ENCODE results near the gene SOS1. TPM values are rescaled to one million over a fixed set of nuclear protein-coding genes. Genes with fewer than 3 reads are reported as not detected.

SOS1 gene
- total and polyA plus RNA-seq, 2 donors (not counting 3 experiments of a cell fraction or from before 2014, with no cell fraction given) = 22.2 to 32.5 TPM

DNA sequence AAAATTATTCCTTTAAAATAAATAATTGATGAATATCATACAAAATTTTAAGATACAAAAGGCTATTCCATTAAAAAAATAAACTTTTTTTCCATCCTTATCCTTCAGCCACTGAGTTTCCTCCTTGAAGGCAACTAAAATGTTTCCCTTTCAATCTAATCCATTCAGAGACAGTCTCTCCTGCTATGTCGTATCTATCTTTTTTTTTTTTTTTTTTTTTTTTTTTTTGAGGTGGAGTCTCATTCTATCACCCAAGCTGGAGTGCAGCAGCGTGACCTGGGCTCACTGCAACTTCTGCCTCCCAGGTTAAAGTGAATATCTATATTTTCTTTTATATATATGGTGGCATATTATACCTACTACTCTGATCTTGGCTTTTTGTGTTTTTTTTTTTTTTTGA lies 31.7 kb upstream of the SOS1 start:
- Histone ChIP-seq H3K4me2 (ENCODE audit: insufficient read depth, low read length) (no peak overlapping the region), H4K20me1 (replicated peaks; ENCODE audit: control insufficient read depth, extremely low read depth, insufficient read depth, low read length) (no peaks in the 10 kb centered on the region), H2AFZ (ENCODE audit: low read depth, low read length) (no peak overlapping the region), H3K27ac (ENCODE audit: insufficient read depth, low read depth, low read length) (no peak overlapping the region), H3K79me2 (ENCODE audit: control insufficient read depth, insufficient read depth, low read length) (no peaks in the 10 kb centered on the region), H3K36me3 (ENCODE audit: control insufficient read depth in 2 of 2, extremely low read depth in 1 of 2, insufficient read depth in 2 of 2, low read length in 2 of 2) (no peaks in the 10 kb centered on the region), H3K9ac (replicated peaks; ENCODE audit: extremely low read depth, insufficient read depth, low read length) (no peak overlapping the region), H3K4me3 (replicated peaks in 1 of 3; ENCODE audit: insufficient read depth in 1 of 3, low read depth in 1 of 3, low read length in 3 of 3) (no peak overlapping the region), H3K27me3 (ENCODE audit: control insufficient read depth in 2 of 2, insufficient read depth in 2 of 2, low read length in 2 of 2) (no peaks in the 10 kb centered on the region), H3K4me1 (ENCODE audit: control insufficient read depth, extremely low read depth, insufficient read depth, low read length) (no peaks in the 10 kb centered on the region), H3K9me1 (replicated peaks; ENCODE audit: control insufficient read depth, extremely low read depth, insufficient read depth, low read length) (no peaks in the 10 kb centered on the region), H3K9me3 (replicated peaks; ENCODE audit: control insufficient read depth, insufficient read depth, low read length) (no peaks in the 10 kb centered on the region)
- intact Hi-C loops (cut with micrococcal nuclease) (no loop called here), dilution Hi-C loops (cut with MboI; ENCODE audit: extremely low pct_ligation_motif_present, low sequenced_read_pairs) (no loop called here)
- POLR2A ChIA-PET = no interaction called here
- no peak for FAIRE-seq
- CTCF ChIA-PET = no interaction called here
- DNase-seq (ENCODE audit: low read depth, low spot score) = no peak
- BruUV-seq (replicated peaks) = no TSS peak
- TF ChIP-seq MYC (IDR thresholded peaks at IDR 0.05; ENCODE audit: low read depth, low read length) = no peak
- no peak for TF ChIP-seq POLR2A (IDR thresholded peaks at IDR 0.05; ENCODE audit: low read depth, low read length)

DNA sequence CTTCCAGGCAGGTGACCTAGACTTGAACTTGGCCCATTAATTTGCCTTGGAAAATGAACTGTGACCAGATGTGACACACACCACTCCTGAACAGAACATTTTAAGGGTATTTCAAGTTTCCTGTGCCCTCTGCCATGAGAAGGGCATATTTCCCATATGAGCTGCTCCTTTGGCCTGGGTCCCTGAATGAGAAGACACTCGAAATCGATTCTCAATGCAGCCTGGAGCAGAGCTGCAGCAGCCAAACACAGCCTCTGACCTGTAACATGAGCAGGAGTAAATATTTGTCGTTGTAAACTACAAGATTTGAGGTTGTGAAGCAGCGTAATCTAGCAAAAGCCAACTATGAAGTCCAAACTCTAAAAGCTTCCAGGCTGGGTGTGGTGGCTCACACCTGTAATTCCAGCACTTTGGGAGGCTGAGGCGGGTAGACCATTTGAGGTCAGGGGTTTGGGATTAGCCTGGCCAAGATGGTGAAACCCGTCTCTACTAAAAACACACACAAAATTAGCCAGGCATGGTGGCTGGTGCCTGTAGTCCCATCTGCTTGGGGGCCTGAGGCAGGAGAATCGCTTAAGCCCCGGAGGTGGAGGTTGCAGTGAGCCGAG lies 30.1 kb upstream of the SOS1 start:
- FAIRE-seq (no peak), DNase-seq (ENCODE audit: low read depth, low spot score) (no peak)
- dilution Hi-C loops (cut with MboI; ENCODE audit: extremely low pct_ligation_motif_present, low sequenced_read_pairs) = no loop called here
- BruUV-seq (replicated peaks) = no TSS peak
- Histone ChIP-seq H2AFZ (ENCODE audit: low read depth, low read length) (no peak overlapping the region), H3K4me2 (ENCODE audit: insufficient read depth, low read length) (no peak overlapping the region), H3K36me3 (ENCODE audit: control insufficient read depth in 2 of 2, extremely low read depth in 1 of 2, insufficient read depth in 2 of 2, low read length in 2 of 2) (no peaks in the 10 kb centered on the region), H3K27ac (ENCODE audit: insufficient read depth, low read depth, low read length) (no peak overlapping the region), H3K9me3 (replicated peaks; ENCODE audit: control insufficient read depth, insufficient read depth, low read length) (no peaks in the 10 kb centered on the region), H3K79me2 (ENCODE audit: control insufficient read depth, insufficient read depth, low read length) (no peaks in the 10 kb centered on the region), H3K4me1 (ENCODE audit: control insufficient read depth, extremely low read depth, insufficient read depth, low read length) (no peaks in the 10 kb centered on the region), H3K9ac (replicated peaks; ENCODE audit: extremely low read depth, insufficient read depth, low read length) (no peak overlapping the region), H3K9me1 (replicated peaks; ENCODE audit: control insufficient read depth, extremely low read depth, insufficient read depth, low read length) (no peaks in the 10 kb centered on the region), H3K4me3 (replicated peaks in 1 of 3; ENCODE audit: insufficient read depth in 1 of 3, low read depth in 1 of 3, low read length in 3 of 3) (no peak overlapping the region), H3K27me3 (ENCODE audit: control insufficient read depth in 2 of 2, insufficient read depth in 2 of 2, low read length in 2 of 2) (no peaks in the 10 kb centered on the region), H4K20me1 (replicated peaks; ENCODE audit: control insufficient read depth, extremely low read depth, insufficient read depth, low read length) (no peaks in the 10 kb centered on the region)
- TF ChIP-seq, protein P1, sequence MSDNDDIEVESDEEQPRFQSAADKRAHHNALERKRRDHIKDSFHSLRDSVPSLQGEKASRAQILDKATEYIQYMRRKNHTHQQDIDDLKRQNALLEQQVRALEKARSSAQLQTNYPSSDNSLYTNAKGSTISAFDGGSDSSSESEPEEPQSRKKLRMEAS (IDR thresholded peaks at IDR 0.05; ENCODE audit: insufficient read depth, insufficient read length) = no peak
- TF ChIP-seq EZH2 (IDR thresholded peaks at IDR 0.05; ENCODE audit: borderline replicate concordance, low read depth, low read length, severe bottlenecking) = no peak
- no peak for TF ChIP-seq JUN (IDR thresholded peaks at IDR 0.05; ENCODE audit: borderline replicate concordance, insufficient read depth, insufficient read length, low read depth)
- TF ChIP-seq MYC (IDR thresholded peaks at IDR 0.05; ENCODE audit: low read depth, low read length) = no peak
- no peak for TF ChIP-seq POLR2A (IDR thresholded peaks at IDR 0.05; ENCODE audit: low read depth, low read length)
- TF ChIP-seq, protein P2, sequence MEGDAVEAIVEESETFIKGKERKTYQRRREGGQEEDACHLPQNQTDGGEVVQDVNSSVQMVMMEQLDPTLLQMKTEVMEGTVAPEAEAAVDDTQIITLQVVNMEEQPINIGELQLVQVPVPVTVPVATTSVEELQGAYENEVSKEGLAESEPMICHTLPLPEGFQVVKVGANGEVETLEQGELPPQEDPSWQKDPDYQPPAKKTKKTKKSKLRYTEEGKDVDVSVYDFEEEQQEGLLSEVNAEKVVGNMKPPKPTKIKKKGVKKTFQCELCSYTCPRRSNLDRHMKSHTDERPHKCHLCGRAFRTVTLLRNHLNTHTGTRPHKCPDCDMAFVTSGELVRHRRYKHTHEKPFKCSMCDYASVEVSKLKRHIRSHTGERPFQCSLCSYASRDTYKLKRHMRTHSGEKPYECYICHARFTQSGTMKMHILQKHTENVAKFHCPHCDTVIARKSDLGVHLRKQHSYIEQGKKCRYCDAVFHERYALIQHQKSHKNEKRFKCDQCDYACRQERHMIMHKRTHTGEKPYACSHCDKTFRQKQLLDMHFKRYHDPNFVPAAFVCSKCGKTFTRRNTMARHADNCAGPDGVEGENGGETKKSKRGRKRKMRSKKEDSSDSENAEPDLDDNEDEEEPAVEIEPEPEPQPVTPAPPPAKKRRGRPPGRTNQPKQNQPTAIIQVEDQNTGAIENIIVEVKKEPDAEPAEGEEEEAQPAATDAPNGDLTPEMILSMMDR (IDR thresholded peaks at IDR 0.05; ENCODE audit: extremely low read depth in 1 of 2, insufficient read depth in 1 of 2, low read depth in 1 of 2, low read length in 2 of 2) = no peak
- no peak for TF ChIP-seq FOS (IDR thresholded peaks at IDR 0.05; ENCODE audit: borderline replicate concordance, insufficient read depth, low read length)
- no peak for TF ChIP-seq POLR2AphosphoS5 (IDR thresholded peaks at IDR 0.05; ENCODE audit: insufficient read depth, low read depth, low read length)
- TF ChIP-seq GATA2 (IDR thresholded peaks at IDR 0.05; ENCODE audit: insufficient read depth, insufficient read length, low read depth, low read length) = no peak
- POLR2A ChIA-PET = no interaction called here
- CTCF ChIA-PET = no interaction called here
- intact Hi-C loops (cut with micrococcal nuclease) = no loop called here
